SK-N-SH (cell line): ENCODE data around the gene JAK1.

Experiments used
- EP300 ChIP-seq, 2 experiments: IDR thresholded peaks; 2 replicates each; pipeline versions ENCODE4 v1.4.0 to v1.6.1; 2012; ENCODE audit warnings: borderline replicate concordance in 1 of 2, low read depth in 1 of 2, low read length in 1 of 2
- FOSL2 ChIP-seq: IDR thresholded peaks from 2 replicates; pipeline ENCODE4 v1.4.0; 2012; ENCODE audit warnings: low read depth, mild to moderate bottlenecking, moderate library complexity, borderline replicate concordance
- GABPA ChIP-seq: IDR thresholded peaks from 2 replicates; pipeline ENCODE4 v1.4.0; 2012; ENCODE audit warnings: low read depth, mild to moderate bottlenecking
- MXI1 ChIP-seq: IDR thresholded peaks from 2 replicates; pipeline ENCODE4 v1.6.1; 2012; ENCODE audit warnings: mild to moderate bottlenecking, low read depth, low read length, improper control_type of control experiment
- POLR2AphosphoS5 ChIP-seq: IDR thresholded peaks from 2 replicates; pipeline ENCODE4 v1.6.1; 2012; ENCODE audit warnings: low read depth, low read length
- YY1 ChIP-seq: IDR thresholded peaks from 2 replicates; pipeline ENCODE4 v1.4.0; 2012; ENCODE audit warnings: low read depth, mild to moderate bottlenecking
- TF ChIP-seq, protein P1 (sequence below): IDR thresholded peaks from 2 replicates; pipeline ENCODE4 v1.6.1; 2012; ENCODE audit warnings: mild to moderate bottlenecking, low read depth, low read length, moderate library complexity
- TF ChIP-seq, protein P2 (sequence below): IDR thresholded peaks from 2 replicates; pipeline ENCODE4 v1.4.0; 2012; ENCODE audit warnings: low read depth
- TF ChIP-seq, protein P3 (sequence below): fragments of 200-600 bp; sonication (generic); IDR thresholded peaks from 2 replicates; pipeline ENCODE4 v1.6.1; 2017; ENCODE audit warnings: antibody characterized with exemption, mild to moderate bottlenecking, moderate library complexity

DNA sequence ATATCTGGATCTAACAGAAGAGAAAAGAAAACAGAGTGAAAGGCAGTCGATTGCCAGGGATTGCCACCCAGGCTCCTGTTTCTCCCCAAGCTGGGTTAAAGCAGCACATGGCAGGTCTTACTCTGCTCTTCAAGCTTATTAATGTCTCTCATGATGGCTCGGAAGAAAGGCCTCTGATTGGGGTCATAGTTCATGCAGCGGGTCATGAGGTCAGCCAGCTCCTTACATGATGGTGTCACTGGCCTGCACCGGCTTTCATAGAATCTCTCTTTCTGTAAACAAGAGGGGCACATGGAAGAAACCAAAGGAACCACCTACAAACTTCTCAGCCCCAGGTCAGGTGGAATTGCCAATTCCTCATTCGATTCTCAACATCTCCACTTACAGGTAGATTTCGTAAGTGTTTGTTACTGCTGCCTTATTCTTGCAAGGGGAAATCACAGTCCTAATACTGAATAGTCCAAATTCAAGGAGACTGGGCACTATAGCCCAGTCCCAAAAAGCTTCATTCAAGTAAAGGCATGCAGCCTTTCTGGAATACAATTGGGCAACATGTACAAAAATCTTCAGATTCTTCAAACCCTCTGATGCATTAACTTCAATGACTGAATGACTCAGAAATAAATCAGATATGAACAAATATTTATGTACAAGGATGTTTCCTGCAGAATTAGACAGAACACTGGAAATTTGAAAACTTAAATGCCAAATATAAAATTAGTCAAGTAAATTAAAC, 124.9 kb downstream of the JAK1 start:
- no peak for TF ChIP-seq YY1
- TF ChIP-seq, protein P1, sequence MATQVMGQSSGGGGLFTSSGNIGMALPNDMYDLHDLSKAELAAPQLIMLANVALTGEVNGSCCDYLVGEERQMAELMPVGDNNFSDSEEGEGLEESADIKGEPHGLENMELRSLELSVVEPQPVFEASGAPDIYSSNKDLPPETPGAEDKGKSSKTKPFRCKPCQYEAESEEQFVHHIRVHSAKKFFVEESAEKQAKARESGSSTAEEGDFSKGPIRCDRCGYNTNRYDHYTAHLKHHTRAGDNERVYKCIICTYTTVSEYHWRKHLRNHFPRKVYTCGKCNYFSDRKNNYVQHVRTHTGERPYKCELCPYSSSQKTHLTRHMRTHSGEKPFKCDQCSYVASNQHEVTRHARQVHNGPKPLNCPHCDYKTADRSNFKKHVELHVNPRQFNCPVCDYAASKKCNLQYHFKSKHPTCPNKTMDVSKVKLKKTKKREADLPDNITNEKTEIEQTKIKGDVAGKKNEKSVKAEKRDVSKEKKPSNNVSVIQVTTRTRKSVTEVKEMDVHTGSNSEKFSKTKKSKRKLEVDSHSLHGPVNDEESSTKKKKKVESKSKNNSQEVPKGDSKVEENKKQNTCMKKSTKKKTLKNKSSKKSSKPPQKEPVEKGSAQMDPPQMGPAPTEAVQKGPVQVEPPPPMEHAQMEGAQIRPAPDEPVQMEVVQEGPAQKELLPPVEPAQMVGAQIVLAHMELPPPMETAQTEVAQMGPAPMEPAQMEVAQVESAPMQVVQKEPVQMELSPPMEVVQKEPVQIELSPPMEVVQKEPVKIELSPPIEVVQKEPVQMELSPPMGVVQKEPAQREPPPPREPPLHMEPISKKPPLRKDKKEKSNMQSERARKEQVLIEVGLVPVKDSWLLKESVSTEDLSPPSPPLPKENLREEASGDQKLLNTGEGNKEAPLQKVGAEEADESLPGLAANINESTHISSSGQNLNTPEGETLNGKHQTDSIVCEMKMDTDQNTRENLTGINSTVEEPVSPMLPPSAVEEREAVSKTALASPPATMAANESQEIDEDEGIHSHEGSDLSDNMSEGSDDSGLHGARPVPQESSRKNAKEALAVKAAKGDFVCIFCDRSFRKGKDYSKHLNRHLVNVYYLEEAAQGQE: no peak
- TF ChIP-seq, protein P2, sequence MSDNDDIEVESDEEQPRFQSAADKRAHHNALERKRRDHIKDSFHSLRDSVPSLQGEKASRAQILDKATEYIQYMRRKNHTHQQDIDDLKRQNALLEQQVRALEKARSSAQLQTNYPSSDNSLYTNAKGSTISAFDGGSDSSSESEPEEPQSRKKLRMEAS: no peak
- TF ChIP-seq, protein P3, sequence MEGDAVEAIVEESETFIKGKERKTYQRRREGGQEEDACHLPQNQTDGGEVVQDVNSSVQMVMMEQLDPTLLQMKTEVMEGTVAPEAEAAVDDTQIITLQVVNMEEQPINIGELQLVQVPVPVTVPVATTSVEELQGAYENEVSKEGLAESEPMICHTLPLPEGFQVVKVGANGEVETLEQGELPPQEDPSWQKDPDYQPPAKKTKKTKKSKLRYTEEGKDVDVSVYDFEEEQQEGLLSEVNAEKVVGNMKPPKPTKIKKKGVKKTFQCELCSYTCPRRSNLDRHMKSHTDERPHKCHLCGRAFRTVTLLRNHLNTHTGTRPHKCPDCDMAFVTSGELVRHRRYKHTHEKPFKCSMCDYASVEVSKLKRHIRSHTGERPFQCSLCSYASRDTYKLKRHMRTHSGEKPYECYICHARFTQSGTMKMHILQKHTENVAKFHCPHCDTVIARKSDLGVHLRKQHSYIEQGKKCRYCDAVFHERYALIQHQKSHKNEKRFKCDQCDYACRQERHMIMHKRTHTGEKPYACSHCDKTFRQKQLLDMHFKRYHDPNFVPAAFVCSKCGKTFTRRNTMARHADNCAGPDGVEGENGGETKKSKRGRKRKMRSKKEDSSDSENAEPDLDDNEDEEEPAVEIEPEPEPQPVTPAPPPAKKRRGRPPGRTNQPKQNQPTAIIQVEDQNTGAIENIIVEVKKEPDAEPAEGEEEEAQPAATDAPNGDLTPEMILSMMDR: no peak
- TF ChIP-seq POLR2AphosphoS5: no peak
- TF ChIP-seq EP300 (IDR thresholded peaks at IDR 0.05; ENCODE audit: borderline replicate concordance in 1 of 2, low read depth in 1 of 2, low read length in 1 of 2): no peak
- no peak for TF ChIP-seq FOSL2
- TF ChIP-seq MXI1: no peak
- no peak for TF ChIP-seq GABPA
